Mesenteric fat pad (tissue), 1 donor: Measurements from ENCODE around the gene CCM2L. TPM values are rescaled to one million over a fixed set of nuclear protein-coding genes. Genes with fewer than 3 reads are reported as not detected.
A peak's percentile ranks its signal among the peaks of the same experiment; 100 is the strongest.

Experiments used
- DNase-seq: peaks from one replicate; pipeline ENCODE4 v3.0.0-alpha.2; 2020; ENCODE audit warnings: low spot score
- long read RNA-seq: library from polyadenylated mRNA; unstranded; transcript quantifications from one replicate; pipeline ENCODE4 v2.0.0, GENCODE V29; 2020
- total RNA-seq: library from RNA; stranded (reverse); fragmentation: NEBNext Ultra II Directional; extraction: Animal tissue kit (Norgen Biotek cat#: 25700); gene quantifications from one replicate; pipeline ENCODE4 v1.2.1, GENCODE V29; 2021
- donor health status: DM: yes; HTN: yes; CAD: no.

CCM2L gene
- 10.4 TPM for total RNA-seq
- long read RNA-seq, partial matches to known transcripts, result 3 of 3 reads
- long read RNA-seq, other reads (novel, unspliced or antisense), result 0 of 3 reads

- no peak for DNase-seq
These were observed at the start of gene CCM2L for GRCh38 chr20:32010101-32010500. Gene CCM2L, plus strand, starts transcription at chr20:32010438. Its CDS starts 17 bp downstream, at chr20:32010455.

GRCh38 chr20:31962761-31963160, 47.5 kb upstream of the CCM2L start:
- no peak for DNase-seq

GRCh38 chr20:31963889-31964288, 46.3 kb upstream of the CCM2L start:
- no peak for DNase-seq

DNA sequence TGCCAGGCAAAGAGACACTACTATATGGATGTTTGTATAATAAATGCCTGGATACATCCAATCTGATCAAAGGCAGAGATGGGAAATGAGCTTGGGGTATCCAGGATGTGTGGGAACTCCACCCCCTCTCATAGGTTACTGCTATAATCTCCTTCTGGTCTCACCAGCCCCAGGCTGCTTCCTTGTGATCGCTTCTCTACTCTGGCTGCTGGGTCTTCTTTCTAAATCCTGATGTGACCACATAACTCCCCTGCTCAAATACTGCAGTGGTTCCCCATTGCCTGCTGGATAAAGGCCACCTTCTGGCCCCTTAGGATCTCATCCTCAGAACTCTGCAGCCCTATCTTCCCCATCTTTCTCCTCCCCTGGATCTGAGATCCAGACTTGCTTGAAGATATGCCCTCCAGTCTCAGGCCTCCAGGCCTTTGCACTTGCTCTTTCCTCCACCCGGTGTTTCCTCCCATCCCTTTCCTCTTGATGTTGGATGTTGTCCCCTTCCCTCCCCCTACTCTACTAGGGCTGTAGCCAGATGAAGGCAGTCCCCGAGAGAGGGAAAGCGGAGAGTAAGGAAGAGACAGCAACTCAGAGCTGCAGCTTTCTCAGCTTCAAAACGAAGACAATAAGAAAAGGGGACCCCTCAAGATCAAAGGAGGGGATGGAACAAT, 43.1 kb upstream of the CCM2L start:
- DNase-seq, result no peak

DNA sequence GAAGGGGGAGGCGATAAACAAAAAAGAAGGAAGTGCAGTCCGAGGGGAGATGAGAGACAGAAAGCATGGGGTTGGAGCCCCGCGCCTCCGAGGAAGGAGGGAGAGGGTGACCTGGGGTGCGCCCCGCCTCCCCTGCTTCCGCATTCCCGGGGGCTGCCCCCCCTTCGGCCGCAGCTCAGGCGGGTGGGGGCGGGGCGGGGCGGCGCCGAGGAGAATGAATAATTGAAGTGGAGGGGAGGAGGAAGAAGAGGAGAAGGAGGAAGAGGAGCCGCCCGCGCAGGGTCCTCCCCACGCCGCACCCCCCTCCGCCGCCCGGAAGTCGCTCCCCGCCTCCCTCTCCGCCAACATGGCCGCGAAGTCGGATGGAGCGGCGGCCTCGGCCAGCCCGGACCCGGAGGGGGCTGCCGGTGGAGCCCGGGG, 42.4 kb upstream of the CCM2L start, which contains the start of gene XKR7:
TSS of gene XKR7 (plus strand) at position 322 of the 420 bp plus-strand sequence. CDS start at position 347, 25 bp downstream.
- DNase-seq, result no peak

GRCh38 chr20:31968291-31969126, 41.7 kb upstream of the CCM2L start:
- DNase-seq, result peak; percentile 93

DNA sequence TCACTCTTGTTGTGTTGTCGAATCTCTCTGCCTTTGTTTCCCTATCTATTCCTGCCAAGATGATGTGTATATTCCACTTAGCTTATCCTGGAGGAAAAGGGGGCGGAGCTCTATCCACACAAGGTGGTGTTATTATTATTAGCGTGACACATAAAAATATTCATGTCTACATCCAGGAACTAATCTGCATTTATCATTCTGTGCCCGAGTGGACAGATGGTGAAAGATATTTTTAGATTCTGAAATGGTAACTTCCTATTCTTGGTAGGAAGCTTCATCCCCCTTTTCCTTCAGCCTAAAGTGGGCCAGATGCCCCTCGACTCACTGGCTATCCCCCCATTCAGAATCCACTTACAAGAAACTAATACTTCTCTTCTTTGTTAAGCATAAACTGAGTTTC, 40.2 kb upstream of the CCM2L start:
- no peak for DNase-seq

- no peak for DNase-seq
These were observed 37.7 kb upstream of the CCM2L start for GRCh38 chr20:31972471-31973021.

- no peak for DNase-seq
These were observed 35.9 kb upstream of the CCM2L start for GRCh38 chr20:31974296-31974695.

DNA sequence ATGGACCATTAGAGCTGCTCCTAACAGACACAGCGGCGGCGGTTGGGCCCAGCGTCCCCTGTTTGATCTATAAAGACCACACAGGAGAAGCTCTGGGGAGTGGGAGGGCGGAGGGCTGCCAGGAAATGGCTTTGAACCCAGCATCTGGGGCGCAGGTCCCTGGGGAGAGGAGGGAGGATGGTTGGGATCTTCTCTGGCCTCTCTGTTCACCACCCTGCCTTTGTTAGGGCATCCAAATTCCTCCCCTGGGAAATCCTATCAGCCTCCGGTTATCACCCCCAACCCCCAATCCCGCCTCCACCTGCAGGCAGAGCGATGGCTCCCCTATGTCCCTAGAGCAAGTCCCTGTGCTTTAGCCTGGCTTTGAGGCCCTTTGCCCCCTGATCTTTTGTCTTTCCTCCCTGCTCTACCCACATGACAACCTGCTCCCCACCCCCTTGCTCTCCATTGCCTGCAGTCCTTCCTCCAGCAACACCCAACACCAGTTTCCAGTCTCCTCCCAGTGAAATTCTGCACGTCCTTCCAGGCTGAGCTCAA, 35.2 kb upstream of the CCM2L start:
- no peak for DNase-seq

- no peak for DNase-seq
These were observed 34.4 kb upstream of the CCM2L start for GRCh38 chr20:31975874-31976273.

DNA sequence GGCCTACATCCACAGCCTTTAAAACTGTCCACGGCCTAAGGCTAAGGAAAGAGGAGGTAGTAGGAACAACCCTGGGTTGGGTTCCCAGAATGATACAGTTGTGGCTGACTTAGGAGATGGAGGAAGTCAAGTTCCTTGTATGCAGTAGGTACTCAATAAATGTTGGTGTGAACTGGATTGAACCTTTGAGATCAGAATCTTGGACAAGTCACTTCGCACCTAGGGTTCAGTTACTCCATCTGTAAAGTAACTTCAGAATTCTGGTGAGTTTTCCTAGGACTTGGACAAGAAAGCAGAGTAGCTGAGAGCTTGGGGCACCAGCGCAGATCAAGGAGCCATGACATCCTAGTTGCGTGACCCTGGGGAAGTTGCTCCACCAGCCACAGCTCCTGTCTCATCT, 33.2 kb upstream of the CCM2L start:
- no peak for DNase-seq

- DNase-seq, result no peak
These were observed 30.4 kb upstream of the CCM2L start for GRCh38 chr20:31979713-31980426.

GRCh38 chr20:31981784-31982183, 28.5 kb upstream of the CCM2L start:
- no peak for DNase-seq

DNA sequence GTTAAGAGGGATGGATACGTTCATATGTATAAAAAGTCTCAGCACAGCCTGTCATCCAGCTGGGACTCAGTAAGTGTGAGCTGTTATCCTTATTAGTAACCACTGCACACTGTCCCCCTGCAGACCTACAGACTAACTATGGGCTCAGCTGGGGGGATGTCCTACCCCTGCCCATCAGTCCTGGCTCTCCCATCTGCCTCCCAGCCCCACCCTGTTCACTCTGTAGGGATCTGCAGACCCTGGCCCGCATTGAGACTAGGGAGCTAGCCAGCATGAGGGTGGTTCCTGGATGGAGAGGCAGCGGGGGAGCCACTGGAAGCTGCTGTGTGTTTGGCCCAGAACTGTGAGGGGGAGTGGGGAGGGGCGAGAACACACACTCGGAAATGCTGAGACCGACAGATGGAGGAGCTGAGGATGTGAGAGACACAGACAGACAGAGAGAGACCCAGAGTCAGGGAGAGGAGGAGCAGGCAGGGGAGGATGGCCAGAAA, 25.2 kb upstream of the CCM2L start:
- no peak for DNase-seq

- no peak for DNase-seq
These were observed 22.5 kb upstream of the CCM2L start for GRCh38 chr20:31987744-31988143.

GRCh38 chr20:31988430-31989015, 21.7 kb upstream of the CCM2L start:
- no peak for DNase-seq

DNA sequence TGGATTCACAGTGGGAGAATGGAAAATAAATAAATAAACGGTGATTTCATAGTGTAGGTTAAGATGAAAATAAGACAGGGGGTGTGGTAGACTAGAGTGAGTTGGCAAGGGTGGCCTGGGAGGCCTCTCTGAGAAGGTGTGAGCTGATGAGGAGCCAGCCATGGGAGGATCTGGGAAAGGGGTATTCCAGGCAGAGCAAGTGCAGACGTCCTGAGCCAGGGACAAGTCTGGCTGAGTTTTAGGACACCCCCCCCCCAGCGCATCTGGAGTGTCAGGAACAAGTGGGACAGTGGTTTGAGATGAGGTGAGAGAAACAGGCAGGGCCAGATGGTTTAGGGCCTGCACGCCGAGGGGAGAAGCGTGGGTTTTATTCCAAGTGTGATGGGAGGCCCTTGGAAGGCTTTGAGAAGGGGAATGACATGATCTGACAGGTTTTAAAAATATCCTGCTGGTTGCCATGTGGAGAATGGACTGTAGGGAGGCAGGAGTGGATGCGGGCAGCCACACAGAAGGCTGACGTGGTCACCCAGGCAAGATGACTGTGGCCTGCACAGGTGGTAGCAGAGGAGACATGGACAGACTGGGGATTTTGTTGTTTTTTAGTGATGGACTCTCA, 21.1 kb upstream of the CCM2L start:
- DNase-seq, result no peak

DNA sequence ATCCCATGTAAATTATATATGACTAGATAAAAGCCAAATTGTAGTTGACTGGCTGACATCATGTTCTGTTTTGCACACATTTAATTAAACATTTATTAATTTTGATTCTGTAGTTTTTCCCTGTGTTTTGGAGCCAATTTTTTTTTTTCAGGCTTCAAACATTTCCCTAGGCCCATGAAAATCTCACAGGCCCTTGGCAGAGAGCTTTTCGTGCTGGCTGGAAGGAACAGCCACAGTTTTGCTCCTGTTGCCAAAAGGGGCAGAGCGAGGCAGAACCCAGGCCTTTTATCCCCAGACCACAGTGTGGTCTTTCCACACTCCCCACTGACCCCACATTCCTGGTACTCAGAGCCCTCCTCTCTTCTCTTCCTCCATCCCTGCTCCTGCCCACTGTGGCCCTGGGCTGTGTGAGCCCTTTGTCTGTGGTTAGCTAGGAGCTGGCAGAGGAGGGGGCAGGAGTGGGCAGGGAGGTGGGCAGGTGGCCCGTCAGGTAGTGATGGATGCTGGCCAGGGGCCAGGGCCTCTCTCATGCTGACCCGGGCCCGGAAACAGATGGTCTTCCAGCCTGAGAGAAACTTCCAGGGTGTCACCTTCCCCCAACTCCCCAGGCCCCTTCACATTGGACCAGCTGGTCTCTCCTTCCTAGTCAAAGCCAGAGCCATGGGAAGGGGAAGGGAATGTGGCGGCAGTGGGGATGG, 19.4 kb upstream of the CCM2L start:
- DNase-seq, result no peak

GRCh38 chr20:31991339-31991705, 18.9 kb upstream of the CCM2L start:
- no peak for DNase-seq
